ENCODE results near the gene JHY.
"Not testable (repeated sequence)": the region's sequence is repeated elsewhere in the genome, so short reads cannot be mapped to it uniquely, and the experiment has no call there.

Gene JHY

DNA sequence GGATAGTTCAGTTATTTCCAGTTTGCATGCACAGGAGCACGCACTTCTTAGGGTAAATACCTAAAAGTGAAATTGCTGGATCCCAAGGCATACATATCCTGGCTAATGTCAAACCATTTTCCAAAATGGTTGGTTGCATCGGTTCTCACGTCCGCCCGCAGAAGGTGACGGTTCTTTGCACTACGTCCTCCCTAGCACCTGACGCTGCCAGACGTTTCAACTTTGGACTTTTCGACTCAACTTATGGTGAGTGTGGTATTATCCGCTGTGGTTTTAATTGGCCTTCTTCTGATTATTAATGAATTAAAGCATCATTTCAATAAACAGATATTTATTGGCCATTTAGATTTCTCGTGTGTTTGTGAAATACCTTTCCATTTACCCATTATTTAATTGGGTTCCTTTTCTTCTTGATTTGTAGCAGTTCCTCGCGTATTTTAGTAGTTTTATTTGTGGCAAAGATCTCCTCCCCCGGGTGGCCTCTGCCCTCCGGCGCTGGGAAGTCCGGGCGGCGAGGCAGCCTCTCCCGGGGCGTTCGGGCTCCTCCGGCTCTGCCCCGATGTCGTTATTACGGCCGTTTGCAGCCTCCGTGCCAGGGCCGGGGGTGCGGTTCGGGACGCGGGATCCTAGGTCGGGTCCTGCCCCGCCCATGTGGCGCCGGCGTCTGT lies at the start of gene JHY:
JHY (plus strand) TSS at position 571 of the 668 bp plus-strand sequence. CDS start 3,091 bp downstream, outside the sequence.
- DNase-seq, result no peak

- no peak for DNase-seq
Observed at GRCh38 chr11:122833846-122834464, 48.6 kb upstream of the JHY start.

DNA sequence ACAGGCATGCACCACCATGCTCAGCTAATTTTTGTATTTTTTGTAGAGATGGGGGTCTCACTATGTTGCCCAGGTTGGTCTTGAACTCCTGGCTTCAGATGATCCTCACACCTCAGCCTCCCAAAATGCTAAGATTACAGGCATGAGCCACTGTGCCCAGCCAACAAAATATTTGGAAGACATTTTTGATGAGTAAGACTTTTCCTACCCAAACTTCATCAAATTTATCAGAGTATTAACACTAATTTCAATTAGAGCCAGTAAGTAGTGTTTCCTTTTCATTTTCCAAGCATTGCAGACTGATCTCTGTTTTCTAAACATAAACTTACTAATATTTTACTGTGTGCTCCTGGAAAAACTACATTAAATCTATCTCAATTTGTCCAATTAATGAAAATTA lies 45.6 kb upstream of the JHY start:
- DNase-seq, result no peak

- DNase-seq, result no peak
Observed at GRCh38 chr11:122837528-122838346, 44.8 kb upstream of the JHY start.

GRCh38 chr11:122843281-122844141 lies 39.0 kb upstream of the JHY start:
- DNase-seq, result peak; percentile 32

DNA sequence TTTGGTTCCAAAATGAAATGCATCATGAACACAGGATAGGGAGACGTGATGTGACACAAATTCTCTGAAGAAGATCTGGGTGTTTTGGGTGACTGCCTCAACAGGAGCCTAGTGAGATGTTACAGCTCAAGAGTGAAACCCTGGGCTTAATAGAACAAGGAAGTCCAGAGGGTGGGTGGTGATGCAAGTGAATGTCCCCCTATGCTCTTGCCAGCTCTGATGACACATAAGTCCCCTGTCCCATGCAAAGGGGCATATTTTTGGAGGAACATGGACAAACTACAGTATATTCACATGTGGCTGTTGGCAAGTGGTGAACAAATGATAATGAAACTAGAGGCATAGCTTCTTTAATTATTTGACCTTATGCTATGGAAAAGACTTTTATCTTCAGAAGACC lies 35.1 kb upstream of the JHY start:
- DNase-seq, result no peak

- no peak for DNase-seq
Observed at GRCh38 chr11:122848186-122848585, 34.4 kb upstream of the JHY start.

DNA sequence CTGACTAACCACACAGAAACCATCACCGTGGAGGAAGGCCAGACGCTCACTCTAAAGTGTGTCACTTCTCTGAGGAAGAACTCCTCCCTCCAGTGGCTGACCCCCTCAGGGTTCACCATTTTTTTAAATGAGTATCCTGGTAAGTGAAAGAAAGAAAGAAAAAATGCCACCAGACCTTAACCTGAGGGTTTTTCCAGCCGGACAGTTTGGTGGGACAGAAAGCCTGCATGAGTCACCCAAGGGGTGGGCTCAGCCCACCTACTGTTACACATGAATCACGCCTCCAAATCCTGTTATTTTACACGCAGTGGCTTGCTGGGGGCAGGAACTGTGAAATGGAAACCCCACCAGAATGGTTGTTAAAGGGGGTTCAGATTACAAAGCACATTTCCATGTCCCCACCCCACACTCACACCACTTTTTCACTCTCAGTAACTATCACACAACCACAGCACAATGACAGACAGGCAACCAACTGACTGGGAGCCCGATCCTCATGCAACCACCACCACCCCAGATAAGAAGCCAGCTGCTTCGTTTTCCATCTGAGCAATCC lies 32.4 kb upstream of the JHY start:
- no peak for DNase-seq

DNA sequence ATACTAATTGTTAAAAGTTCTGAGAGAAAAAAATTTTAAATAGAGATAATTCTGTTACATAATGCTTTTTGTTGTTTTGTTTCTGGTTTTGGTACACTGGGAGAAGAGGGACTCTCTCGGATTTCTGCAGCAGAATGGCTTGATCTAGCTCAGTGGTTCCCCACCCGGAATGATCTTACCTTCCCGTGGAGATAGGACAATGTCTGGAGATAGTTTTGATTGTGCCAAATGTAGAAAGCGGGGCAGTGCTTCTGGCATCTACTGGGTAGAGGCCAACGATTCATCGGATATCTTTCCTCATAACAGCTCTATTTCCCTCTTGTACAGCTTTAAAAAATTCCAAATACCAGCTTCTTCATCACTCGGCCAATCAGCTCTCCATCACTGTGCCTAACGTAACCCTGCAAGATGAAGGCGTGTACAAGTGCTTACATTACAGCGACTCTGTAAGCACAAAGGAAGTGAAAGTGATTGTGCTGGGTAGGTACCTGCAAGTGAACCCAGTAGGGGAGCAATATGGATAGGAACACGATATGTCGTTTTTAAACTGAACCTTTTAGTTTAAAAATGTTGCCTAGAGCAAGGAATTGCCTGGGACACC lies 31.1 kb upstream of the JHY start:
- DNase-seq, result no peak

DNA sequence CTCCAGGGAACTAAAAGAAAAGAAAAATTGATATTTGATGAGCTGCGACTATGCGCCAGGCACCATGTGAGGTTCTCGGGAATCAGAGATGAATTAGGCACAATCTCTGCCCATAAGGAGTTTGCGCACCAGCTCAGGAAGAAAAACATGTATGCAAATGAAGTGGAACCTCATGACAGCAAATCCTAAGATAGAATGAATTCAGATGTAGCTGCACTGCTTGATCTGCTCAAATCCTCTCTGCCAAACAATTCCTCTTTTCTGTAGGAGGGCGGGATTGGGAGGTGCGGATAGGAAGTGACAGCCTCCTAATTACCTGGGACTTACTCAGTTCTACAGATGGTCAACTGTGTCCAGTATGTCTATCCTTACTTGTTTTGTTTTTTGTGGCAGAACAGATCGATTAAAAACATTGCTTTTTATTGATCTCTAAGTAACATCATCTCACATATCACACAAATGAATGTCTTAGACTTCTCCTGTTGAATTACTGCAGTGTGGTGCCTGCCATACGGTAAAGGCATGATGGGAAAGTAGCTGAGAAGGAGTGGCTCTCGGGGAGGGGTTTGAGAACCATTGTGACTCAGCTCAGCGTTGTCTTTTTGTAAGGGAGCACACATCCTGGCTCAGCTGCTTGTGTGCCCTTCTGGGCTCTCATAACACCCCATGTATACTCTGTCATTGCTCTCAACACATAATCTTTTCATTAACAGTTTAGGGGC lies 30.3 kb upstream of the JHY start:
- peak; percentile 35 for DNase-seq

DNA sequence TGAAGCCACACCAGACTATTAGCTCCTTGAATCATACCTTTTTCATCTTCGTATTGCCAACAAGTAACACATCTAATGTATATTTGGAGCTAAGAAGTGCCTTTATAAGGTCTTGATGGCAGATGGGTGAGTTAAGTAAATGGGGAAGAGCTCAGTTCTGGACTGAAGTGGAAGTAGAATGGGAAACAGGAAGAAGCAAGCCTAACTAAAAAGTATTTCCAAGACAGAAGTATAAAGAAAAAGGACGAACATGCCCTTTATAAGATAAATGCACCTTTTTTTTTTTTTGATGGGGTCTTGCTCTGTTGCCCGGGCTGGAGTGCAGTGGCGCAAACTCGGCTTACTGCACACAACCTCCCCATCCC lies 29.8 kb upstream of the JHY start:
- DNase-seq, result no peak

GRCh38 chr11:122853261-122853660 lies 29.3 kb upstream of the JHY start:
- DNase-seq, result no peak

DNA sequence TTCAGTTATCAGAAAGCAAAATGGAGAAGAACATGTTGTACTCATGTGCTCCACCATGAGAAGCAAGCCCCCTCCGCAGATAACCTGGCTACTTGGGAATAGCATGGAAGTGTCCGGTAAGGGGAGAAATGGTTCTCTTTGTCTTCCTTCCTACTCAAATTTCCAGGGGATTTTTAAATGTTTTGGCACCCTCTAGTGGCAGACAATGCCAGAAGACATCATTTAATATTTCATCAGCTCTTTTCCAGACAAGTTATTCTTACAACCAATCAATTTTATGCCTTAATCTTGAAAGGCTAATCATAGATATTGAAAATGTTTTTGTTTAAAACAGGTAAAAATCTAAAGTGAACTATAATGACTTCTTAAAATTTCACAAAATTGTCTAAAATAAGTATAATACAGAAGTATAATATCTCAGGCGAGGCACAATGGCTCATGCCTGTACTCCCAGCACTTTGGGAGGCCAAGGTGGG lies 28.6 kb upstream of the JHY start:
- peak; percentile 18 for DNase-seq

GRCh38 chr11:122861631-122862030 lies 20.9 kb upstream of the JHY start:
- DNase-seq, result no peak

DNA sequence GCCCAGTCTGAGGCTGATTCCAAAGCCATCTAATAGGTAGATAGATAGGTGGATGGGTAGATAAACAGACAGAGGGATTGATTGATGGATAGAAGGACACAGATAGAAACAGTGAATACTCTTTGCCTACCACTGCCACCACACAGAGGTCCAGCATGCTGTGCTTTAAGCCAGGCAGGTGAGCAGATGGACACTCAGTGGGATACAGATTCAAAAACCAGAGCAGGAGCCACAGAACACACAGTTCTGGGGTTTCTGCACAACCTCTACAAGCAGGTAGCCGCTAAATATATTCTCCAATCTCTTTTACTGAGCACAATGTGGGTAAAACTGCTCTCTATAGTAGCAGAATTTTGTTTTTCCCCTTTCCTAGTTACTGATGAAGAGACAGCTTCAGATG lies 20.5 kb upstream of the JHY start:
- DNase-seq, result no peak

GRCh38 chr11:122863154-122863553 lies 19.4 kb upstream of the JHY start:
- DNase-seq, result not testable (repeated sequence)

DNA sequence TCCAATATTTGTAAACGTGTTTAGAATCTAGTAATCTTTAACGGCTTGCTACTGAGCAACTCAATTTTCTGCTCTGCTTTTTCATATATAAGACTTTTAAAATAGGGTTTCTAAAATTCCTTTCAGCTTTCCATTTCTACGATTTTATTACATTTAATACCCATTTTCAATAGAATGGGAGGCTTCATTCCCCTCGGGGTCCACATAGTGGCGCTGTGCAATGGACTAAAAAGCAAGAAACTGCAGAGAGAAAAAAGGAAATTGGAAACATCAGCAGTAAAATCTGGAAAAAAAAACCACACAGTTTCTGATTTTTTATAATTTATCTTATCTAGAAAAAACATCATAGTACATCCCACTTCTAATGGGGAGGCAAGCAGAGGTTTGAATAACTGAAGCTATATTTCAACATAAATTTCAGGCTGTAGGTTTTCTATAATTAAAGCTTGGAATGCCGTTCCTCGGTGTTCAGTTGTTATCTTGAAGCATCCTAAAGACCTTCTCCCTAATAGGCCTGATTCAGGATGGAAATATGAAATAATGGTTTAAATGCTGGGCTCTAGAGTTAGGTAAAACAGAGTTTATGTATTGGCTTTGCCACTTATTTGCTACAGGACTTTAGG lies 18.7 kb upstream of the JHY start:
- peak; percentile 48 for DNase-seq

- no peak for DNase-seq
Observed at GRCh38 chr11:122864386-122865115, 18.0 kb upstream of the JHY start.

- DNase-seq, result no peak
Observed at GRCh38 chr11:122869622-122870021, 12.9 kb upstream of the JHY start.

- no peak for DNase-seq
Observed at GRCh38 chr11:122871302-122871701, 11.3 kb upstream of the JHY start.

Measured in activated naive CD4-positive, alpha-beta T cell treated with anti-CD3 and anti-CD28 coated beads, Interleukin-2, amount 50 U/mL, for 16 hours (primary cell).